ENCODE results near the gene OXNAD1. TPM values are rescaled to one million over a fixed set of nuclear protein-coding genes. Genes with fewer than 3 reads are reported as not detected.

Gene OXNAD1
- total and polyA plus RNA-seq, 10 of the 15 experiments (the other 5 are each of a cell fraction or from before 2014, with no cell fraction given) = 5.6 to 27.8 (median 16.2) TPM

- ATAC-seq (no peak), DNase-seq (ENCODE audit: low read depth, low spot score) (no peak), FAIRE-seq (no peak)
- TF ChIP-seq POLR2AphosphoS5 (IDR thresholded peaks at IDR 0.05; ENCODE audit: low read length) = peak; percentile 39; the same call in 1 of the 2 replicates
- no peak for TF ChIP-seq BCL11A (IDR thresholded peaks at IDR 0.05; ENCODE audit: low read depth, low read length)
- no peak overlapping the region for H3K27ac ChIP-seq (ENCODE audit: control insufficient read depth, insufficient read depth)
- H4K20me1 ChIP-seq (ENCODE audit: control insufficient read depth, insufficient read depth) = no peaks in the 10 kb centered on the region
- H3K79me2 ChIP-seq (ENCODE audit: control insufficient read depth, insufficient read depth, low read length) = no peaks in the 10 kb centered on the region; the same call in 1 of the 2 replicates
- intact Hi-C loops (cut with micrococcal nuclease; ENCODE audit: unreplicated experiment) = no loop called here
- in situ Hi-C loops (cut with MboI) = no loop called here
- no TSS peak for BruUV-seq (replicated peaks)
- peaks cover 32 to 55% of the 10 kb centered on the region in 2 experiments for H3K36me3 ChIP-seq (ENCODE audit: control insufficient read depth in 2 of 2, insufficient read depth in 2 of 2, low read length in 1 of 2)
- CTCF ChIA-PET = interaction anchor here (0.6 to 1.0 kb wide), 2 partner anchors 179 to 516 kb away, joined by 4 read pairs; no protein-coding TSS in a partner anchor
- SMC1A ChIA-PET (ENCODE audit: uncharacterized antibody, unreplicated experiment) = no interaction called here
- RAD21 ChIA-PET (ENCODE audit: unreplicated experiment) = no interaction called here
- no peak overlapping the region for H3K4me3 ChIP-seq
- WGBS (ENCODE audit: insufficient coverage, insufficient replicate concordance, low lambda C conversion rate, missing lambda C conversion rate) = 87% methylated on average over 5 of the region's 5 CpGs
- H3K4me1 ChIP-seq (ENCODE audit: control insufficient read depth, insufficient read depth, low read length) = no peaks in the 10 kb centered on the region
- H3K27me3 ChIP-seq (replicated peaks in 1 of 2; ENCODE audit: control insufficient read depth in 2 of 2, insufficient read depth in 2 of 2, low read length in 1 of 2) = no peaks in the 10 kb centered on the region
- POLR2A ChIA-PET = interaction anchor here (0.6 kb wide), 1 partner anchor 221 kb away, joined by 6 read pairs; no protein-coding TSS in a partner anchor
- no peaks in the 10 kb centered on the region for H3K9me3 ChIP-seq (replicated peaks; ENCODE audit: control insufficient read depth, insufficient read depth, low read length)
- H3K4me2 ChIP-seq (ENCODE audit: control insufficient read depth, insufficient read depth) = no peak overlapping the region
- H2AFZ ChIP-seq (ENCODE audit: control insufficient read depth, low read depth, low read length) = no peak overlapping the region
- no peak overlapping the region for H3K9ac ChIP-seq (ENCODE audit: control insufficient read depth, insufficient read depth, low read length)
These were observed 85.7 kb downstream of the OXNAD1 start for GRCh38 chr3:16350597-16351318.

- CTCF ChIA-PET = interaction anchor here (1.4 kb wide), 1 partner anchor 12 kb away, joined by 4 read pairs; no protein-coding TSS in a partner anchor
These were observed 87.4 kb downstream of the OXNAD1 start for GRCh38 chr3:16352428-16352827.

More at GRCh38 chr3:16352428-16352827, 87.4 kb downstream of the OXNAD1 start:
- in situ Hi-C loops (cut with MboI) = no loop called here
- POLR2A ChIA-PET = interaction anchor here (1.0 kb wide), 2 partner anchors 11 to 40 kb away, joined by 3 read pairs; no protein-coding TSS in a partner anchor
- 92% methylated on average over 2 of the region's 2 CpGs for WGBS (ENCODE audit: insufficient coverage, insufficient replicate concordance, low lambda C conversion rate, missing lambda C conversion rate)
- no peak overlapping the region for H3K9ac ChIP-seq (ENCODE audit: control insufficient read depth, insufficient read depth, low read length)
- H3K9me3 ChIP-seq (replicated peaks; ENCODE audit: control insufficient read depth, insufficient read depth, low read length) = no peaks in the 10 kb centered on the region
- peaks cover 36 to 57% of the 10 kb centered on the region in 2 experiments for H3K36me3 ChIP-seq (ENCODE audit: control insufficient read depth in 2 of 2, insufficient read depth in 2 of 2, low read length in 1 of 2)
- ATAC-seq = no peak
- SMC1A ChIA-PET (ENCODE audit: uncharacterized antibody, unreplicated experiment) = interaction anchor here (1.0 to 1.7 kb wide), 4 partner anchors 12 to 69 kb away, joined by 3 to 6 read pairs (median 3); no protein-coding TSS in a partner anchor
- no peak for TF ChIP-seq NFXL1 (IDR thresholded peaks at IDR 0.05; ENCODE audit: borderline replicate concordance)
- TF ChIP-seq MAX (IDR thresholded peaks at IDR 0.05; ENCODE audit: low read depth, low read length) = no peak
- no peak for TF ChIP-seq CREB1 (IDR thresholded peaks at IDR 0.05; ENCODE audit: low read depth)
- no peak for TF ChIP-seq MYB (IDR thresholded peaks at IDR 0.05; ENCODE audit: borderline replicate concordance, low read depth, low read length)
- no peak for TF ChIP-seq SKIL (IDR thresholded peaks at IDR 0.05; ENCODE audit: low read depth, poor library complexity, severe bottlenecking)
- no peak for TF ChIP-seq GATAD2B (conservative IDR thresholded peaks at IDR 0.05; ENCODE audit: low read depth)
- no peak for TF ChIP-seq ZZZ3 (IDR thresholded peaks at IDR 0.05; ENCODE audit: control insufficient read depth, insufficient read length, low read depth)
- TF ChIP-seq KAT2A (conservative IDR thresholded peaks at IDR 0.05; ENCODE audit: control insufficient read depth, low read depth, low read length) = no peak
- TF ChIP-seq MTA3 (IDR thresholded peaks at IDR 0.05; ENCODE audit: borderline replicate concordance, low read length) = no peak
- TF ChIP-seq CBX5 (IDR thresholded peaks at IDR 0.05; ENCODE audit: low read depth) = no peak
- TF ChIP-seq TAF1 (IDR thresholded peaks at IDR 0.05; ENCODE audit: borderline replicate concordance, low read depth, low read length) = no peak
- TF ChIP-seq NFYB (IDR thresholded peaks at IDR 0.05; ENCODE audit: insufficient read depth, low read depth, low read length) = no peak
- no peak for DNase-seq (ENCODE audit: low read depth, low spot score)
- RAD21 ChIA-PET (ENCODE audit: unreplicated experiment) = no interaction called here
- no peak overlapping the region for H3K27ac ChIP-seq (ENCODE audit: control insufficient read depth, insufficient read depth)
- H3K27me3 ChIP-seq (replicated peaks in 1 of 2; ENCODE audit: control insufficient read depth in 2 of 2, insufficient read depth in 2 of 2, low read length in 1 of 2) = no peaks in the 10 kb centered on the region
- no TSS peak for BruUV-seq (replicated peaks)
- H3K4me2 ChIP-seq (ENCODE audit: control insufficient read depth, insufficient read depth) = no peak overlapping the region
- FAIRE-seq = no peak
- H3K79me2 ChIP-seq (ENCODE audit: control insufficient read depth, insufficient read depth, low read length) = no peaks in the 10 kb centered on the region; the same call in none of the 2 replicates
- H3K4me1 ChIP-seq (ENCODE audit: control insufficient read depth, insufficient read depth, low read length) = no peaks in the 10 kb centered on the region
- no peak overlapping the region for H3K4me3 ChIP-seq
- H4K20me1 ChIP-seq (ENCODE audit: control insufficient read depth, insufficient read depth) = no peaks in the 10 kb centered on the region
- H2AFZ ChIP-seq (ENCODE audit: control insufficient read depth, low read depth, low read length) = no peak overlapping the region
- intact Hi-C loops (cut with micrococcal nuclease; ENCODE audit: unreplicated experiment) = no loop called here
